Measurements from ENCODE around the gene ZNF837.

Gene ZNF837

GRCh38 chr19:58380662-58381459 is at the start of gene ZNF837:
ZNF837 (minus strand) TSS chr19:58381030; CDS start chr19:58369332, 11,698 bp downstream.
- no peak for TF ChIP-seq CTCF (IDR thresholded peaks at IDR 0.05; ENCODE audit: borderline replicate concordance, extremely low read depth, low read length, poor library complexity, severe bottlenecking)
- no peak for TF ChIP-seq EZH2 (IDR thresholded peaks at IDR 0.05; ENCODE audit: borderline replicate concordance, low read depth, low read length, severe bottlenecking)
- no peaks in the 10 kb centered on the region; the same call in 1 of the 2 replicates for H3K36me3 ChIP-seq (ENCODE audit: insufficient read depth, low read length)
- peak; percentile 84 for ATAC-seq (ENCODE audit: insufficient read depth, low read depth)
- peak within 1 kb of the TSS; percentile 96 for H3K4me2 ChIP-seq (ENCODE audit: insufficient read depth, low read length)
- peaks cover 33% of the 10 kb centered on the region for H3K79me2 ChIP-seq (ENCODE audit: insufficient read depth, low read length)
- H2AFZ ChIP-seq (ENCODE audit: low read depth, low read length): peak within 1 kb of the TSS; percentile 91
- peaks cover 4% of the 10 kb centered on the region; the same call in 1 of the 2 replicates for H4K20me1 ChIP-seq (ENCODE audit: insufficient read depth, low read length)
- peak within 1 kb of the TSS; percentile 91 for H3K9ac ChIP-seq (ENCODE audit: low read depth, low read length)
- H3K27me3 ChIP-seq (ENCODE audit: insufficient read depth, low read length, poor library complexity): no peaks in the 10 kb centered on the region
- peak within 1 kb of the TSS; percentile 93 for H3K27ac ChIP-seq (ENCODE audit: low read length)
- H3K4me3 ChIP-seq (ENCODE audit: low read depth in 1 of 2, low read length in 2 of 2): peak within 1 kb of the TSS; percentile 75 to 79
- peak; percentile 100 for DNase-seq
- H3K4me1 ChIP-seq (ENCODE audit: insufficient read depth, low read length): peaks cover 34% of the 10 kb centered on the region
- H3K9me3 ChIP-seq (ENCODE audit: insufficient read depth, low read length, severe bottlenecking): no peaks in the 10 kb centered on the region

- no peaks in the 10 kb centered on the region for H3K36me3 ChIP-seq (ENCODE audit: insufficient read depth, low read length)
- H4K20me1 ChIP-seq (ENCODE audit: insufficient read depth, low read length): no peaks in the 10 kb centered on the region
- no peaks in the 10 kb centered on the region for H3K79me2 ChIP-seq (ENCODE audit: insufficient read depth, low read length)
- no peak overlapping the region for H3K4me2 ChIP-seq (ENCODE audit: insufficient read depth, low read length)
- H3K9me3 ChIP-seq (ENCODE audit: insufficient read depth, low read length, severe bottlenecking): no peaks in the 10 kb centered on the region
- ATAC-seq (ENCODE audit: insufficient read depth, low read depth) (no peak), DNase-seq (no peak)
- no peak overlapping the region for H3K4me3 ChIP-seq (ENCODE audit: low read depth in 1 of 2, low read length in 2 of 2)
- no peak overlapping the region for H2AFZ ChIP-seq (ENCODE audit: low read depth, low read length)
- H3K27me3 ChIP-seq (ENCODE audit: insufficient read depth, low read length, poor library complexity): no peaks in the 10 kb centered on the region
- no peak for TF ChIP-seq EZH2 (IDR thresholded peaks at IDR 0.05; ENCODE audit: borderline replicate concordance, low read depth, low read length, severe bottlenecking)
- no peak for TF ChIP-seq CTCF (IDR thresholded peaks at IDR 0.05; ENCODE audit: borderline replicate concordance, extremely low read depth, low read length, poor library complexity, severe bottlenecking)
- no peak overlapping the region for H3K27ac ChIP-seq (ENCODE audit: low read length)
- no peak overlapping the region for H3K9ac ChIP-seq (ENCODE audit: low read depth, low read length)
- H3K4me1 ChIP-seq (ENCODE audit: insufficient read depth, low read length): no peaks in the 10 kb centered on the region
These were observed 48.9 kb upstream of the ZNF837 start for GRCh38 chr19:58429745-58430144.

DNA sequence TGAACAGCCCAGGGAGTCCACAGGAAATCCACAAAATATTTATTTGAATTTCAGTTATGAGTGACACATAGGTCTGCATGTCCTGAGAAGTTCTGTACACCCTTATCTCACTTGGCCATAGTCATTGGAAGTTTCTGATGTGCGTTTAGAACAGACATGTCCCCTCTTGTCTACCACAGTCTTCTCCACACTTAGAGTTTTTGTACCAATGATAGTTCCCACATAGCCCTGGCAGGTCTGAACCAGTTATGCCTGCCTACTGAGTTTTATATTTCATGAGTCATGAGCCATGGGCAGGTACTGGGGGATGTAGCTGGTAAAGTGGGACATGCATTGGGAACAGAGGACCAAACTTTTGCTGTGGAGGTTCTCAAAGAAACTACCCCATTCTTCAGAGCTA is 47.8 kb upstream of the ZNF837 start:
- H3K9me3 ChIP-seq (ENCODE audit: insufficient read depth, low read length, severe bottlenecking): no peaks in the 10 kb centered on the region
- TF ChIP-seq EZH2 (IDR thresholded peaks at IDR 0.05; ENCODE audit: borderline replicate concordance, low read depth, low read length, severe bottlenecking) (no peak), CTCF (IDR thresholded peaks at IDR 0.05; ENCODE audit: borderline replicate concordance, extremely low read depth, low read length, poor library complexity, severe bottlenecking) (no peak)

More for the DNA sequence above, 47.8 kb upstream of the ZNF837 start:
- H4K20me1 ChIP-seq (ENCODE audit: insufficient read depth, low read length): no peaks in the 10 kb centered on the region
- H3K36me3 ChIP-seq (ENCODE audit: insufficient read depth, low read length): no peaks in the 10 kb centered on the region
- no peak overlapping the region for H3K4me2 ChIP-seq (ENCODE audit: insufficient read depth, low read length)
- no peaks in the 10 kb centered on the region for H3K4me1 ChIP-seq (ENCODE audit: insufficient read depth, low read length)
- no peaks in the 10 kb centered on the region for H3K27me3 ChIP-seq (ENCODE audit: insufficient read depth, low read length, poor library complexity)
- H3K27ac ChIP-seq (ENCODE audit: low read length): no peak overlapping the region
- ATAC-seq (ENCODE audit: insufficient read depth, low read depth) (no peak), DNase-seq (no peak)
- H2AFZ ChIP-seq (ENCODE audit: low read depth, low read length): no peak overlapping the region
- no peaks in the 10 kb centered on the region for H3K79me2 ChIP-seq (ENCODE audit: insufficient read depth, low read length)
- H3K4me3 ChIP-seq (ENCODE audit: low read depth in 1 of 2, low read length in 2 of 2): no peak overlapping the region
- no peak overlapping the region for H3K9ac ChIP-seq (ENCODE audit: low read depth, low read length)

Data from DND-41 (cell line).